ENCODE data around the gene GPR84. TPM values are rescaled to one million over a fixed set of nuclear protein-coding genes. Genes with fewer than 3 reads are reported as not detected.

GPR84 gene
- total and polyA plus RNA-seq, 2 of the 13 experiments (the other 11 are each of a cell fraction or from before 2014, with no cell fraction given), result not detected

- TF ChIP-seq THAP8 (CRISPR knock-in tag; IDR thresholded peaks at IDR 0.05; ENCODE audit: borderline replicate concordance), result no peak
- TF ChIP-seq REST (IDR thresholded peaks at IDR 0.05; ENCODE audit: borderline replicate concordance in 1 of 2, low read depth in 1 of 2, low read length in 2 of 2), result no peak
- no peak for TF ChIP-seq ZNF878 (CRISPR knock-in tag; IDR thresholded peaks at IDR 0.05)
- no peak for TF ChIP-seq EEA1 (CRISPR knock-in tag; IDR thresholded peaks at IDR 0.05; ENCODE audit: borderline replicate concordance)
- no peak for TF ChIP-seq ZNF530 (CRISPR knock-in tag; IDR thresholded peaks at IDR 0.05; ENCODE audit: low read depth)
- TF ChIP-seq ZNF17 (CRISPR knock-in tag; IDR thresholded peaks at IDR 0.05), result no peak
- no peak for TF ChIP-seq ZNF672 (CRISPR knock-in tag; IDR thresholded peaks at IDR 0.05)
- TF ChIP-seq, protein P1, sequence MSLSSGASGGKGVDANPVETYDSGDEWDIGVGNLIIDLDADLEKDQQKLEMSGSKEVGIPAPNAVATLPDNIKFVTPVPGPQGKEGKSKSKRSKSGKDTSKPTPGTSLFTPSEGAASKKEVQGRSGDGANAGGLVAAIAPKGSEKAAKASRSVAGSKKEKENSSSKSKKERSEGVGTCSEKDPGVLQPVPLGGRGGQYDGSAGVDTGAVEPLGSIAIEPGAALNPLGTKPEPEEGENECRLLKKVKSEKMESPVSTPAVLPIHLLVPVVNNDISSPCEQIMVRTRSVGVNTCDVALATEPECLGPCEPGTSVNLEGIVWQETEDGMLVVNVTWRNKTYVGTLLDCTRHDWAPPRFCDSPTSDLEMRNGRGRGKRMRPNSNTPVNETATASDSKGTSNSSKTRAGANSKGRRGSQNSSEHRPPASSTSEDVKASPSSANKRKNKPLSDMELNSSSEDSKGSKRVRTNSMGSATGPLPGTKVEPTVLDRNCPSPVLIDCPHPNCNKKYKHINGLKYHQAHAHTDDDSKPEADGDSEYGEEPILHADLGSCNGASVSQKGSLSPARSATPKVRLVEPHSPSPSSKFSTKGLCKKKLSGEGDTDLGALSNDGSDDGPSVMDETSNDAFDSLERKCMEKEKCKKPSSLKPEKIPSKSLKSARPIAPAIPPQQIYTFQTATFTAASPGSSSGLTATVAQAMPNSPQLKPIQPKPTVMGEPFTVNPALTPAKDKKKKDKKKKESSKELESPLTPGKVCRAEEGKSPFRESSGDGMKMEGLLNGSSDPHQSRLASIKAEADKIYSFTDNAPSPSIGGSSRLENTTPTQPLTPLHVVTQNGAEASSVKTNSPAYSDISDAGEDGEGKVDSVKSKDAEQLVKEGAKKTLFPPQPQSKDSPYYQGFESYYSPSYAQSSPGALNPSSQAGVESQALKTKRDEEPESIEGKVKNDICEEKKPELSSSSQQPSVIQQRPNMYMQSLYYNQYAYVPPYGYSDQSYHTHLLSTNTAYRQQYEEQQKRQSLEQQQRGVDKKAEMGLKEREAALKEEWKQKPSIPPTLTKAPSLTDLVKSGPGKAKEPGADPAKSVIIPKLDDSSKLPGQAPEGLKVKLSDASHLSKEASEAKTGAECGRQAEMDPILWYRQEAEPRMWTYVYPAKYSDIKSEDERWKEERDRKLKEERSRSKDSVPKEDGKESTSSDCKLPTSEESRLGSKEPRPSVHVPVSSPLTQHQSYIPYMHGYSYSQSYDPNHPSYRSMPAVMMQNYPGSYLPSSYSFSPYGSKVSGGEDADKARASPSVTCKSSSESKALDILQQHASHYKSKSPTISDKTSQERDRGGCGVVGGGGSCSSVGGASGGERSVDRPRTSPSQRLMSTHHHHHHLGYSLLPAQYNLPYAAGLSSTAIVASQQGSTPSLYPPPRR (CRISPR knock-in tag; IDR thresholded peaks at IDR 0.05; ENCODE audit: borderline replicate concordance), result no peak
- TF ChIP-seq GLMP (CRISPR knock-in tag; IDR thresholded peaks at IDR 0.05; ENCODE audit: borderline replicate concordance), result no peak
- TF ChIP-seq TOE1 (CRISPR knock-in tag; IDR thresholded peaks at IDR 0.05), result no peak
- no peak for TF ChIP-seq ZNF772 (CRISPR knock-in tag; IDR thresholded peaks at IDR 0.05)
- no peak for TF ChIP-seq TAF1 (CRISPR knock-in tag; IDR thresholded peaks at IDR 0.05)
- no peak for TF ChIP-seq MIER2 (CRISPR knock-in tag; IDR thresholded peaks at IDR 0.05)
- TF ChIP-seq ZFP82 (CRISPR knock-in tag; IDR thresholded peaks at IDR 0.05; ENCODE audit: borderline replicate concordance), result no peak
- TF ChIP-seq ZNF83 (CRISPR knock-in tag; IDR thresholded peaks at IDR 0.05; ENCODE audit: borderline replicate concordance), result no peak
- TF ChIP-seq ZBTB38 (CRISPR knock-in tag; IDR thresholded peaks at IDR 0.05), result no peak
- TF ChIP-seq ZNF615 (CRISPR knock-in tag; IDR thresholded peaks at IDR 0.05; ENCODE audit: borderline replicate concordance), result no peak
- no peak for TF ChIP-seq ZNF282 (IDR thresholded peaks at IDR 0.05; ENCODE audit: partially characterized antibody)
- TF ChIP-seq ZNF558 (CRISPR knock-in tag; IDR thresholded peaks at IDR 0.05; ENCODE audit: borderline replicate concordance), result peak; percentile 59; the same call in 1 of the 2 replicates
These were observed 15.3 kb upstream of the GPR84 start (continued) for GRCh38 chr12:54379398-54380201.
